HL-60 (cell line): ENCODE data around the gene LMF1.

ENCODE experiments used
- CTCF ChIP-seq: IDR thresholded peaks from one replicate; pipeline ENCODE4 v1.5.1; 2011; ENCODE audit warnings: low read length, control low read depth, inconsistent platforms; ENCODE audit not compliant: insufficient read depth
- GABPA ChIP-seq: IDR thresholded peaks from 2 replicates; pipeline ENCODE4 v1.6.1; 2012; ENCODE audit warnings: low read depth
- POLR2AphosphoS5 ChIP-seq: IDR thresholded peaks from 2 replicates; pipeline ENCODE4 v1.6.1; 2012; ENCODE audit warnings: low read depth
- SPI1 ChIP-seq: IDR thresholded peaks from 2 replicates; pipeline ENCODE4 v1.6.1; 2012; ENCODE audit warnings: low read depth, mild to moderate bottlenecking, borderline replicate concordance

GRCh38 chr16:997440-998051, 26.8 kb upstream of the LMF1 start:
- no peak for TF ChIP-seq CTCF
- no peak for TF ChIP-seq POLR2AphosphoS5
- no peak for TF ChIP-seq GABPA
- TF ChIP-seq SPI1: no peak
